GM23338 (cell line): Measurements from ENCODE around the gene AGXT2.

ENCODE experiments used
- CREB1 ChIP-seq: fragments of 250-450 bp; sonication (Bioruptor Pico); IDR thresholded peaks from 2 replicates; pipeline ENCODE4 v1.5.0; 2020; ENCODE audit warnings: low read depth, mild to moderate bottlenecking, moderate library complexity
- ETS1 ChIP-seq: IDR thresholded peaks from 2 replicates; pipeline ENCODE4 v1.6.1; 2016; ENCODE audit warnings: antibody characterized with exemption
- EZH2 ChIP-seq: fragments of 200-600 bp; sonication (generic); IDR thresholded peaks from one replicate; pipeline ENCODE4 v1.8.0; 2017; ENCODE audit warnings: antibody characterized with exemption, mild to moderate bottlenecking, low read depth; ENCODE audit not compliant: unreplicated experiment
- EZH2phosphoT487 ChIP-seq: fragments of 200-600 bp; sonication (generic); IDR thresholded peaks from one replicate; pipeline ENCODE4 v1.8.1; 2018; ENCODE audit warnings: antibody characterized with exemption; ENCODE audit not compliant: unreplicated experiment
- JUNB ChIP-seq: IDR thresholded peaks from one replicate; pipeline ENCODE4 v1.6.1; 2016; ENCODE audit warnings: antibody characterized with exemption; ENCODE audit not compliant: unreplicated experiment
- NANOG ChIP-seq: IDR thresholded peaks from 2 replicates; pipeline ENCODE4 v1.6.1; 2016; ENCODE audit warnings: antibody characterized with exemption, borderline replicate concordance
- POLR2AphosphoS5 ChIP-seq: IDR thresholded peaks from 2 replicates; pipeline ENCODE4 v1.6.1; 2016; ENCODE audit warnings: antibody characterized with exemption, low read depth
- REST ChIP-seq: IDR thresholded peaks from one replicate; pipeline ENCODE4 v1.6.1; 2018; ENCODE audit warnings: antibody characterized with exemption; ENCODE audit not compliant: unreplicated experiment
- STAT1 ChIP-seq: IDR thresholded peaks from one replicate; pipeline ENCODE4 v1.6.1; 2016; ENCODE audit warnings: antibody characterized with exemption; ENCODE audit not compliant: unreplicated experiment
- ZNF114 ChIP-seq: fragments of 250-450 bp; sonication (Bioruptor Pico); IDR thresholded peaks from 2 replicates; pipeline ENCODE4 v1.5.0; 2020; ENCODE audit warnings: mild to moderate bottlenecking, moderate library complexity
- ZNF331 ChIP-seq: fragments of 250-450 bp; sonication (Bioruptor Pico); IDR thresholded peaks from 2 replicates; pipeline ENCODE4 v1.5.0; 2020; ENCODE audit warnings: low read depth, mild to moderate bottlenecking, moderate library complexity
- TF ChIP-seq, protein P1 (sequence below), 2 experiments: fragments of 200-600 bp in 1 of 2; sonication (generic) in 1 of 2; conservative IDR thresholded peaks; 2 replicates each; pipeline versions ENCODE4 v1.5.1 to v1.6.1; 2016 to 2017; ENCODE audit warnings: antibody characterized with exemption in 2 of 2, low read depth in 2 of 2, mild to moderate bottlenecking in 2 of 2, moderate library complexity in 1 of 2

- TF ChIP-seq, protein P1, sequence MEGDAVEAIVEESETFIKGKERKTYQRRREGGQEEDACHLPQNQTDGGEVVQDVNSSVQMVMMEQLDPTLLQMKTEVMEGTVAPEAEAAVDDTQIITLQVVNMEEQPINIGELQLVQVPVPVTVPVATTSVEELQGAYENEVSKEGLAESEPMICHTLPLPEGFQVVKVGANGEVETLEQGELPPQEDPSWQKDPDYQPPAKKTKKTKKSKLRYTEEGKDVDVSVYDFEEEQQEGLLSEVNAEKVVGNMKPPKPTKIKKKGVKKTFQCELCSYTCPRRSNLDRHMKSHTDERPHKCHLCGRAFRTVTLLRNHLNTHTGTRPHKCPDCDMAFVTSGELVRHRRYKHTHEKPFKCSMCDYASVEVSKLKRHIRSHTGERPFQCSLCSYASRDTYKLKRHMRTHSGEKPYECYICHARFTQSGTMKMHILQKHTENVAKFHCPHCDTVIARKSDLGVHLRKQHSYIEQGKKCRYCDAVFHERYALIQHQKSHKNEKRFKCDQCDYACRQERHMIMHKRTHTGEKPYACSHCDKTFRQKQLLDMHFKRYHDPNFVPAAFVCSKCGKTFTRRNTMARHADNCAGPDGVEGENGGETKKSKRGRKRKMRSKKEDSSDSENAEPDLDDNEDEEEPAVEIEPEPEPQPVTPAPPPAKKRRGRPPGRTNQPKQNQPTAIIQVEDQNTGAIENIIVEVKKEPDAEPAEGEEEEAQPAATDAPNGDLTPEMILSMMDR (conservative IDR thresholded peaks at IDR 0.05; ENCODE audit: low read depth in 2 of 2), result no peak
- TF ChIP-seq EZH2phosphoT487, result no peak
- TF ChIP-seq ZNF114, result no peak
- no peak for TF ChIP-seq REST
- no peak for TF ChIP-seq POLR2AphosphoS5
- no peak for TF ChIP-seq CREB1
- TF ChIP-seq EZH2, result no peak
- TF ChIP-seq ETS1, result no peak
- no peak for TF ChIP-seq JUNB
- no peak for TF ChIP-seq NANOG
- TF ChIP-seq ZNF331 (CRISPR knock-in tag), result no peak
- no peak for TF ChIP-seq STAT1
Observed at GRCh38 chr5:35063414-35063813, 15.7 kb upstream of the AGXT2 start.
